ENCODE data around the gene HJURP.

The HJURP gene

GRCh38 chr2:233847248-233847898, 7.0 kb downstream of the HJURP start:
- no peak for DNase-seq

GRCh38 chr2:233846387-233847247, 7.7 kb downstream of the HJURP start:
- DNase-seq = no peak

- no peak for DNase-seq
These were observed 8.9 kb downstream of the HJURP start for GRCh38 chr2:233845301-233846060.

- DNase-seq = no peak
These were observed 9.5 kb downstream of the HJURP start for GRCh38 chr2:233844836-233845235.

GRCh38 chr2:233844064-233844807, 10.1 kb downstream of the HJURP start:
- no peak for DNase-seq

GRCh38 chr2:233841183-233841582, 13.2 kb downstream of the HJURP start:
- no peak for DNase-seq

GRCh38 chr2:233840520-233840919, 13.8 kb downstream of the HJURP start:
- no peak for DNase-seq

GRCh38 chr2:233839447-233839820, 14.9 kb downstream of the HJURP start:
- no peak for DNase-seq

- DNase-seq = no peak
These were observed 15.4 kb downstream of the HJURP start for GRCh38 chr2:233838726-233839446.

- no peak for DNase-seq
These were observed 16.1 kb downstream of the HJURP start for GRCh38 chr2:233838251-233838650.

- DNase-seq = no peak
These were observed 16.6 kb downstream of the HJURP start for GRCh38 chr2:233837694-233838229.

GRCh38 chr2:233836359-233836758, 18.0 kb downstream of the HJURP start:
- DNase-seq = no peak

- DNase-seq = no peak
These were observed 18.8 kb downstream of the HJURP start for GRCh38 chr2:233835230-233836186.

- no peak for DNase-seq
These were observed 21.0 kb downstream of the HJURP start for GRCh38 chr2:233833345-233833744.

- DNase-seq = peak; percentile 34 to 53
These were observed 21.4 kb downstream of the HJURP start for GRCh38 chr2:233832869-233833311.

GRCh38 chr2:233832414-233832813, 21.9 kb downstream of the HJURP start:
- DNase-seq = no peak

GRCh38 chr2:233831861-233832260, 22.5 kb downstream of the HJURP start:
- no peak for DNase-seq

- peak in 1 of 2 experiments; percentile 6 for DNase-seq
These were observed 23.2 kb downstream of the HJURP start for GRCh38 chr2:233831011-233831721.

- no peak for DNase-seq
These were observed 24.1 kb downstream of the HJURP start for GRCh38 chr2:233830111-233830802.

Data from NCI-H2081 (cell line).